Measurements from ENCODE around the gene ARMS2. TPM values are rescaled to one million over a fixed set of nuclear protein-coding genes. Genes with fewer than 3 reads are reported as not detected.

The ARMS2 gene
- total RNA-seq, 1 donor from 2014 or later = not detected

- ATAC-seq = no peak
These were observed 382 bp upstream of the ARMS2 start for GRCh38 chr10:122454071-122454470.

GRCh38 chr10:122455376-122456079, 1.1 kb downstream of the ARMS2 start:
- ATAC-seq = no peak

- ATAC-seq = no peak
These were observed 3.5 kb downstream of the ARMS2 start for GRCh38 chr10:122457934-122458333.

- ATAC-seq = no peak
These were observed 4.2 kb downstream of the ARMS2 start for GRCh38 chr10:122458693-122459092.

- no peak for ATAC-seq
These were observed 5.3 kb downstream of the ARMS2 start for GRCh38 chr10:122459561-122460273.

- ATAC-seq = no peak
These were observed 6.4 kb downstream of the ARMS2 start for GRCh38 chr10:122460891-122461293.

- peak; percentile 48 for ATAC-seq
These were observed 6.9 kb downstream of the ARMS2 start, which contains the start of gene HTRA1 for GRCh38 chr10:122461367-122461728. TSS of gene HTRA1 (plus strand) at chr10:122461553. CDS start at chr10:122461653, 100 bp downstream.

- peak; percentile 49 for ATAC-seq
These were observed 7.5 kb downstream of the ARMS2 start for GRCh38 chr10:122461729-122462532.

GRCh38 chr10:122462533-122463465, 8.3 kb downstream of the ARMS2 start:
- peak; percentile 14 for ATAC-seq

GRCh38 chr10:122463466-122464249, 9.2 kb downstream of the ARMS2 start:
- ATAC-seq = no peak

- ATAC-seq = no peak
These were observed 9.7 kb downstream of the ARMS2 start for GRCh38 chr10:122464250-122464510.

- no peak for ATAC-seq
These were observed 10.1 kb downstream of the ARMS2 start for GRCh38 chr10:122464586-122464985.

GRCh38 chr10:122465401-122466040, 11.1 kb downstream of the ARMS2 start:
- ATAC-seq = no peak

- no peak for ATAC-seq
These were observed 12.5 kb downstream of the ARMS2 start for GRCh38 chr10:122466951-122467381.

- ATAC-seq = no peak
These were observed 13.2 kb downstream of the ARMS2 start for GRCh38 chr10:122467701-122468100.

GRCh38 chr10:122468307-122468925, 14.0 kb downstream of the ARMS2 start:
- no peak for ATAC-seq

GRCh38 chr10:122468926-122469781, 14.7 kb downstream of the ARMS2 start:
- peak; percentile 80 for ATAC-seq

GRCh38 chr10:122469848-122470247, 15.4 kb downstream of the ARMS2 start:
- no peak for ATAC-seq

GRCh38 chr10:122471531-122472177, 17.2 kb downstream of the ARMS2 start:
- no peak for ATAC-seq

Data from esophagus mucosa (tissue), 1 donor.